GM12872 (cell line): ENCODE results near the gene ELAVL4.

Source experiments
- TF ChIP-seq, protein P1 (sequence below): IDR thresholded peaks from 3 replicates; pipeline ENCODE4 v1.5.1; 2011; ENCODE audit warnings: low read depth, mild to moderate bottlenecking, low read length, moderate library complexity; ENCODE audit not compliant: insufficient read depth

ELAVL4 gene

DNA sequence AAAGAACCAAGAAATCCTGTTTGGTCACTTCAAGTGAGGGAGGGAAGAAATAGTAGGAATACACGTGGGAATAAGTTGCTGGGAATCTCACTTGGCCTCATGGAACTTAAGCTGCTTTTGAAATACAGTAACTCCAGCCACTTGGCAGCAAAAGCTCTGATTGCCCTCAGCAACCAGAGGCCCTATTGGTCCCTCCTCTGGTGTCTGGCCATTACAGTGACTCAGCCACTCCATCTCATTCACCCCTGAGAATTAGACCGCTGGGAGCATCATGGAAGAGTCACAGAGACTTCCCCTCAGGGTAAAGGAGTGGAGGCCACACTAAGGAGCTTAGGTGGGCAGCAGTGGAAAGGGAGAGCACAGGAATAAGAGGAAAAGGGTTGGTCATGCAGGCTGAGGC lies 99.6 kb downstream of the ELAVL4 start:
- TF ChIP-seq, protein P1, sequence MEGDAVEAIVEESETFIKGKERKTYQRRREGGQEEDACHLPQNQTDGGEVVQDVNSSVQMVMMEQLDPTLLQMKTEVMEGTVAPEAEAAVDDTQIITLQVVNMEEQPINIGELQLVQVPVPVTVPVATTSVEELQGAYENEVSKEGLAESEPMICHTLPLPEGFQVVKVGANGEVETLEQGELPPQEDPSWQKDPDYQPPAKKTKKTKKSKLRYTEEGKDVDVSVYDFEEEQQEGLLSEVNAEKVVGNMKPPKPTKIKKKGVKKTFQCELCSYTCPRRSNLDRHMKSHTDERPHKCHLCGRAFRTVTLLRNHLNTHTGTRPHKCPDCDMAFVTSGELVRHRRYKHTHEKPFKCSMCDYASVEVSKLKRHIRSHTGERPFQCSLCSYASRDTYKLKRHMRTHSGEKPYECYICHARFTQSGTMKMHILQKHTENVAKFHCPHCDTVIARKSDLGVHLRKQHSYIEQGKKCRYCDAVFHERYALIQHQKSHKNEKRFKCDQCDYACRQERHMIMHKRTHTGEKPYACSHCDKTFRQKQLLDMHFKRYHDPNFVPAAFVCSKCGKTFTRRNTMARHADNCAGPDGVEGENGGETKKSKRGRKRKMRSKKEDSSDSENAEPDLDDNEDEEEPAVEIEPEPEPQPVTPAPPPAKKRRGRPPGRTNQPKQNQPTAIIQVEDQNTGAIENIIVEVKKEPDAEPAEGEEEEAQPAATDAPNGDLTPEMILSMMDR = no peak

GRCh38 chr1:50208756-50209155 lies 100.0 kb downstream of the ELAVL4 start:
- TF ChIP-seq, protein P1 = no peak

GRCh38 chr1:50209749-50210148 lies 101.0 kb downstream of the ELAVL4 start:
- TF ChIP-seq, protein P1 = no peak

- TF ChIP-seq, protein P1 = no peak
Measured at GRCh38 chr1:50213505-50213904, 104.8 kb downstream of the ELAVL4 start.

DNA sequence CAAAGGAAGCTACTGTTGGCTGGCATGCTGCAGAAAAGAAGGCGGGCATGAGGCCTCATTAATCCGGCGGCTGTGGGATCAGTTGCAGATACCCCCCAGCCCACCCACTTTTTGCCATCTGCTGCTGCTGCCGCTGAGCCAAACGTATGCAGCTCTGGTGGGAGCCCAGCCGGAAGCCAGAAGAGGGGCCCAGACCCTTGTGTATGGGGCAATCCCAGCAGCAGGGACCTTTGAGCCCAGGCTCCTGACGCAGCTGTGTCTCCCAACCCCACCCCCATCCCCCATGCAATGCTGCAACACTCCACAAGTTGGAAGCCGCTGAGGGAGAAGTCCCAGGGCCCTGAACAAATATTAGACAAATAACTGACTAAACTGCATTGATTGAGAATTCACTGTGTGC lies 106.0 kb downstream of the ELAVL4 start:
- TF ChIP-seq, protein P1 = no peak

DNA sequence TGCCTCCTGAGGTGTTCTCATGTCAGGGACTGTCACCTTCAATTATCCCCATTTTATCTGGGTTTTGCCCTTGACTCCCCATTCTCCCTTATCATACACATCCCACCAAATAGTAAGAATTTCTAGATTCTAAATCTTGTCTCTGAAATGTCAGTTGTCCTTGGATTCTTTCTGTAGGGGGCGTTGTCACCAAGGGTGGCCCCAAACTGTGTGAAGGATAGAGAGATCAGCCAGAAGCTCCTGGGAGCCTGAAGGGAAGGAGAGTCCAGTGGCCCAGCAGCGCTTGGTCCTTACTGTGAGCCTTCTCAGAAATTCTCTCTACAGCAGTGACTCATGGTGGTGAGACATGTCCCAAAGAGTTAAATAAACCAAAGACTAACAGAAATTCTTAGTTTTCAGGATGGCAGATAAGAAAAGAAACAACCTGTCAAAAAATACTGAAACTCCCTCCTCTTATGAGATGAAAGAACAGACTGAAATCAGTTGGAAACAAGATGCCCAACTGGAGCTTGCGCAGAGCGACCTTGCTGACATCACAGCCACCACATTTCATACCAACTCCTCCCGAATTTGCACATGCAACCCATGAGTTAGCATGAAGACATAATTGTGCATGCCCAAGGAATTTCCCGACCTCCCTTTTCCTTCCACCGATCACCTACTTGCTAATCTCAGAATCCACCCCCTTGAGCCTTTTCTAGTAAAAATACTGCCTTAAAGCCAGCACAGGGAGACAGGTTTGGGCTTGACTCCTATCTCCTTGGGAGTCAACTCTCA lies 109.8 kb downstream of the ELAVL4 start:
- TF ChIP-seq, protein P1 = no peak

DNA sequence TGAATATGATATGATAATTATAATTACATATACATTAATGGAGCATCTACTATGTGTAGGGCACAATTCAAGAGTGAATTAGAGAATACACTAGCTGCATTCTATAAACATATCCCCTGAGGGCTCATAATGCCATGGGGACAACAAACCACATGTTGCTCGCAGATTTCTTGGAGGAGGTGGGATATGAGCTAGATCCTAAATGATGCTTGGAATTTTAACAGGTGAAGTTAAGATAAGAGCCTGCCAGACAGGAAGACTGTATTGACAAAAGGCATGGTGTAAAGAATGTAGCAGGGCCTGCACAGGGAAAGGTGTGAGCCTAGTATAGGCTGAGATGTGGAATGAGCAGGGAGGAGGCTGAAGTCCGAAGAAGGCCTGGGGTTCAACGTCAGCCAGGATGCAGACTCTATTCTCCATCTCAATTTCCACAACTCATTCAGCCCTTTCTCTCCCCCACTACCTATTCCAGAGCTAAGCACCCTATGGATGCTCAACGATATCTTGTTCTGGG lies 120.2 kb downstream of the ELAVL4 start:
- TF ChIP-seq, protein P1 = no peak
